22Rv1 (cell line): ENCODE results near the gene SHMT2.

Experiments used
- CTCF ChIP-seq: fragments of 450-650 bp; IDR thresholded peaks from 2 replicates; pipeline ENCODE4 v1.5.1; 2017; ENCODE audit warnings: mild to moderate bottlenecking
- ZFX ChIP-seq: fragments of 450-650 bp; IDR thresholded peaks from 2 replicates; pipeline ENCODE4 v1.6.1; 2017; ENCODE audit warnings: antibody characterized with exemption, borderline replicate concordance

DNA sequence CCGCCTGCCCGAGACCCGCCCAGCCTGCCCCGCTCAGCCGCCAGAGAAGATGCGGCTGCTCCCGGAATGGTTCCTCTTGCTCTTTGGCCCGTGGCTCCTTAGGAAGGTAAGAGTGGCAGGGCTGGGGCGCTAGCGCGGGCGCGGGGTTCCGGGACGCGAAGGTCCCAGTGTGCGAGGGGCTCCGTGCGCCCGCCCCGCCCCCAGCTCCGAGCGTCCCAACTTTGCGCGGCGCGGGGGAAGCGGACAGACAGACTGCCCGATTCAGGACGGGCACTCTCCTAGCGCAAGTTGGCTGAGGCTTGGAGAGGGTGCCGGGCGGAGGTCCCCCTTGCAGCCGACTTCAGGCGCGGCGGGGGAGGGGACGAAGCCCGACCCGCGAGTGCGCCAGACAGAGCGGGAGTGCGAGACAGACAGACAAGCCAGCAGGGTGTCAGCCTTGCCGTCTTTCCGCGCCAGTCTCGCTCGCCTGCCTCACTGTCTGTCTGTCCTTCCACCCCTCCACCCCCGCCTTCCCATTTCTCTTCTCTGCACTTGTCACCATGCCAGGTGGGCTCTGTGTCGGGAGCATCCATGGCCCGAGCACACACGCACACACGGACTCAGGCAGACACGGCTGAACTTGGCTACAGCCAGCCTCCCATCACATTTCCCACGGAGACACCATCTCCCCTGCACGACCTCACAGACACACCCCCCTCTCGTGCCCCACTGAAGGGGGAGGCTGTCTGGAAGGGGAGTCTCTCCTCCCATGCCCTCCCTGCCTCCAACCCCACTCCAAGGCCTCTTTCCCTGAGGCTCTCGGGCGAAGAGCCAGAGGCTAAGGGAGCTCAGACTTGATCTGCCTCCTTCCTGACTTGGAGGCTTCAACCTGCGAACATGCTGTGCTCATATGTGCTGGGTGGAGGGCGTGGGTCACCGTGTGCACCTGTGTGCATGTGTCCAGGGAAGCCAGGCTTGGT lies 12.3 kb upstream of the SHMT2 start:
- TF ChIP-seq CTCF (no peak), ZFX (no peak)
